ENCODE data around the gene NOP58. TPM values are rescaled to one million over a fixed set of nuclear protein-coding genes. Genes with fewer than 3 reads are reported as not detected.
"Not testable (repeated sequence)": the region's sequence is repeated elsewhere in the genome, so short reads cannot be mapped to it uniquely, and the experiment has no call there.

NOP58 gene
- total and polyA plus RNA-seq, 2 experiments from 2014 or later, result 49.3 to 68.1 TPM

DNA sequence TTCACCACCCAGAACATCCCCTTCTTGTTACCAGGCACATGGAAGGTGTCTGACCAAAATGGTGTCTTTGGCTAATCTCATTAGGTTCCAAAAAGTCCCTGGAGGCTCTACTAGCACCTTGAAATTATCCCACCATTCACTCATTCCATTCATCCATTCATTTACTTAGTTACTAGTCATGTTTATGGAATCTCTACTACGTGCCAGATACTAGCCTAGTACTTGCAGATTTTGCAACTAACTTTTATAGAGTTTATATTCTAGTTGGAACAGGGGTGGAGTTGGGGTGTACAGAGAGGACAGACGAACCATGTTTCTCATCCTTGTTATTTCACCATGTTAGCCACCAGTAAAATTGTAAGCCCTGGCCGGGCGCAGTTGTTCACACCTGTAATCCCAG lies 4.0 kb upstream of the NOP58 start:
- H3K4me1 ChIP-seq (ENCODE audit: insufficient read depth), result no peaks in the 10 kb centered on the region
- peak overlapping the region; percentile 3; the same call in 1 of the 2 replicates for H2AFZ ChIP-seq
- 53 to 57% methylated on average over 4 of the region's 4 CpGs for WGBS, 2 experiments (ENCODE audit: low coverage in 1 of 2, low lambda C conversion rate in 2 of 2, missing lambda C conversion rate in 2 of 2)
- no peak overlapping the region for H3K9ac ChIP-seq
- DNase-seq, result peak; percentile 72
- no peaks in the 10 kb centered on the region for H3K9me2 ChIP-seq (ENCODE audit: insufficient read depth)
- peak overlapping the region; percentile 1 for H3K4me2 ChIP-seq (ENCODE audit: unreplicated experiment)
- H3K36me3 ChIP-seq (ENCODE audit: low read depth), result no peaks in the 10 kb centered on the region
- no peaks in the 10 kb centered on the region for H3K9me3 ChIP-seq (ENCODE audit: low read depth)
- TF ChIP-seq EZH2phosphoT487 (IDR thresholded peaks at IDR 0.05; ENCODE audit: insufficient read depth, low read depth), result no peak
- TF ChIP-seq EZH2 (IDR thresholded peaks at IDR 0.05; ENCODE audit: insufficient read depth, poor library complexity, severe bottlenecking), result no peak
- H3K27me3 ChIP-seq (replicated peaks; ENCODE audit: insufficient read depth), result no peaks in the 10 kb centered on the region
- H4K20me1 ChIP-seq (ENCODE audit: insufficient read depth), result no peaks in the 10 kb centered on the region; the same call in 1 of the 2 replicates
- no peak overlapping the region for H3K4me3 ChIP-seq
- peaks cover 9% of the 10 kb centered on the region; the same call in 1 of the 2 replicates for H3F3A ChIP-seq (ENCODE audit: insufficient read depth)
- in situ Hi-C loops (cut with MboI), result no loop called here
- H3K79me2 ChIP-seq (ENCODE audit: insufficient read depth), result peaks cover 9% of the 10 kb centered on the region
- H3K27ac ChIP-seq, result no peak overlapping the region

DNA sequence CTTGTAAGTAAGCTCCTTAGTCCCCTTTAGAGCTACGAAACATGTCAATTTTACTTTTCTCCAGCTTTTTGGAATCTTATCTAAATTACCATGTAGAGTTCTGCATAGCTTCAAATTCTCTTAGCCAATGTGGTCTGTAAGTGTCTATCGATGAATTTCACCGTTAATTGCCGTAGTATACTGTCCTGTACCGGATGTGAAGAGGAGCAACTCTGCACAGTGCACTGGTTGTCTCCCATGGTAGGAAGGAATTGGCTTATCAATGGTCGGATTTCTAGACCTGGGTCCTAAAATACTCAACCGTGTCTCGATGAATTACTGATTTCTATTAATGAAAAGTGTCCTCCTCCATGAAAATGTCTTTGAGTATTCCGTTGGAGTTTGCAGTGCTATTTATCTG lies 1.9 kb downstream of the NOP58 start:
- H3K9ac ChIP-seq, result peak overlapping the region; percentile 93
- no peaks in the 10 kb centered on the region for H3K27me3 ChIP-seq (replicated peaks; ENCODE audit: insufficient read depth)
- H3K9me2 ChIP-seq (ENCODE audit: insufficient read depth), result no peaks in the 10 kb centered on the region
- no peaks in the 10 kb centered on the region for H3K36me3 ChIP-seq (ENCODE audit: low read depth)
- no peaks in the 10 kb centered on the region for H3K9me3 ChIP-seq (ENCODE audit: low read depth)
- H3K27ac ChIP-seq, result peak overlapping the region; percentile 96
- H4K20me1 ChIP-seq (ENCODE audit: insufficient read depth), result peaks cover 25% of the 10 kb centered on the region
- in situ Hi-C loops (cut with MboI), result no loop called here
- peak; percentile 48 for DNase-seq
- H3K4me2 ChIP-seq (ENCODE audit: unreplicated experiment), result peak overlapping the region; percentile 98
- H2AFZ ChIP-seq, result no peak overlapping the region
- peaks cover 69% of the 10 kb centered on the region for H3K79me2 ChIP-seq (ENCODE audit: insufficient read depth)
- TF ChIP-seq EZH2 (IDR thresholded peaks at IDR 0.05; ENCODE audit: insufficient read depth, poor library complexity, severe bottlenecking) (no peak), EZH2phosphoT487 (IDR thresholded peaks at IDR 0.05; ENCODE audit: insufficient read depth, low read depth) (no peak)
- peaks cover 22% of the 10 kb centered on the region for H3F3A ChIP-seq (ENCODE audit: insufficient read depth)
- H3K4me3 ChIP-seq, result peak overlapping the region; percentile 92
- H3K4me1 ChIP-seq (ENCODE audit: insufficient read depth), result peaks cover 10% of the 10 kb centered on the region; the same call in 1 of the 2 replicates
- 10 to 14% methylated on average over 9 of the region's 9 CpGs for WGBS, 2 experiments (ENCODE audit: low coverage in 1 of 2, low lambda C conversion rate in 2 of 2, missing lambda C conversion rate in 2 of 2)

DNA sequence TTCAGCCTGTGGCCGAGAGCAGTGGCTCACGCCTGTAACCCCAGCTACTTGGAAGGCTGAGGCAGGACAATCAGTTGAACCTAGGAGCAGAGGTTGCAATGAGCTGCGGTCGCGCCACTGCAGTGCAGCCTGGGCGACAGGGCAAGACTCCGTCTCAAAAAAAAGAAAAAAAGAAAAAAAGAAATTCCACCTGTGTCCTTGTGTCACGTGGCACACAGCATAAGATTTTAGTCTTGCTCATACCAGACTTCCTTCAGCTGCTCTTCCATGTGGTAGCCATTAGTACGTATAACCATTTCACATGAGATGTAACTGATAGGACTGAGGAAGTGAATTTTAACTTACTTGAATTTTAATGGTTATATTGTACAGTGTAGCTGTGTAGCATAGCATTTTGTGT lies 4.0 kb downstream of the NOP58 start:
- Histone ChIP-seq H3K9ac (no peak overlapping the region), H3K79me2 (ENCODE audit: insufficient read depth) (peaks cover 90% of the 10 kb centered on the region), H3K27me3 (replicated peaks; ENCODE audit: insufficient read depth) (no peaks in the 10 kb centered on the region), H3K4me3 (no peak overlapping the region), H3K9me3 (ENCODE audit: low read depth) (no peaks in the 10 kb centered on the region), H3K4me1 (ENCODE audit: insufficient read depth) (peaks cover 16% of the 10 kb centered on the region; the same call in 1 of the 2 replicates), H3F3A (ENCODE audit: insufficient read depth) (peaks cover 29% of the 10 kb centered on the region), H3K9me2 (ENCODE audit: insufficient read depth) (no peaks in the 10 kb centered on the region), H3K4me2 (ENCODE audit: unreplicated experiment) (no peak overlapping the region), H4K20me1 (ENCODE audit: insufficient read depth) (peaks cover 30% of the 10 kb centered on the region), H3K36me3 (ENCODE audit: low read depth) (no peaks in the 10 kb centered on the region), H2AFZ (no peak overlapping the region), H3K27ac (no peak overlapping the region)
- 62 to 66% methylated on average over 9 of the region's 9 CpGs for WGBS, 2 experiments (ENCODE audit: low coverage in 1 of 2, low lambda C conversion rate in 2 of 2, missing lambda C conversion rate in 2 of 2)
- DNase-seq, result peak; percentile 23
- in situ Hi-C loops (cut with MboI), result no loop called here
- TF ChIP-seq EZH2phosphoT487 (IDR thresholded peaks at IDR 0.05; ENCODE audit: insufficient read depth, low read depth) (no peak), EZH2 (IDR thresholded peaks at IDR 0.05; ENCODE audit: insufficient read depth, poor library complexity, severe bottlenecking) (no peak)

DNA sequence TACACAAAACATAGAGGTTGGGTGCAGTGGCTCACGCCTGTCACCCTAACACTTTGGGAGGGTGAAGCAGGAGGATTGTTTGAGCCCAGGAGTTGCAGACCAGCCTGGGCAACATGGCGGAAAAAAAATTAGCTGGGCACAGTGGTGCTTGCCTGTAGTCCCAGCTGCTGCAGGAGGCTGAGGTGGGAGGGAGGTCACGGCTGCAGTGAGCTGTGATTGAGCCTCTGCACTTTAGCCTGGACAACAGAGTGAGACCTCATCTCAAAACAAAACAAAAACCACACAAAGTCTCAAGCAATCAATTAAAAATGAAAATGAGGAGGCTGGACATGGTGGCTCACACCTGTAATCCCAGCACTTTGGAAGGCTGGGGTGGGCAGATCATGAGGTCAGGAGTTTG lies 4.9 kb downstream of the NOP58 start:
- Histone ChIP-seq H4K20me1 (ENCODE audit: insufficient read depth) (peaks cover 30% of the 10 kb centered on the region), H3K4me2 (ENCODE audit: unreplicated experiment) (no peak overlapping the region), H3F3A (ENCODE audit: insufficient read depth) (peaks cover 36% of the 10 kb centered on the region), H3K4me3 (no peak overlapping the region), H3K27me3 (replicated peaks; ENCODE audit: insufficient read depth) (no peaks in the 10 kb centered on the region), H3K9me2 (ENCODE audit: insufficient read depth) (no peaks in the 10 kb centered on the region), H3K27ac (no peak overlapping the region), H3K36me3 (ENCODE audit: low read depth) (no peaks in the 10 kb centered on the region), H2AFZ (no peak overlapping the region), H3K4me1 (ENCODE audit: insufficient read depth) (peaks cover 16% of the 10 kb centered on the region; the same call in 1 of the 2 replicates), H3K79me2 (ENCODE audit: insufficient read depth) (peaks cover 99% of the 10 kb centered on the region), H3K9me3 (ENCODE audit: low read depth) (no peaks in the 10 kb centered on the region), H3K9ac (no peak overlapping the region)
- in situ Hi-C loops (cut with MboI), result no loop called here
- no peak for DNase-seq
- 97 to 100% methylated on average over 3 of the region's 3 CpGs for WGBS, 2 experiments (ENCODE audit: low coverage in 1 of 2, low lambda C conversion rate in 2 of 2, missing lambda C conversion rate in 2 of 2)
- TF ChIP-seq EZH2 (IDR thresholded peaks at IDR 0.05; ENCODE audit: insufficient read depth, poor library complexity, severe bottlenecking) (no peak), EZH2phosphoT487 (IDR thresholded peaks at IDR 0.05; ENCODE audit: insufficient read depth, low read depth) (no peak)

DNA sequence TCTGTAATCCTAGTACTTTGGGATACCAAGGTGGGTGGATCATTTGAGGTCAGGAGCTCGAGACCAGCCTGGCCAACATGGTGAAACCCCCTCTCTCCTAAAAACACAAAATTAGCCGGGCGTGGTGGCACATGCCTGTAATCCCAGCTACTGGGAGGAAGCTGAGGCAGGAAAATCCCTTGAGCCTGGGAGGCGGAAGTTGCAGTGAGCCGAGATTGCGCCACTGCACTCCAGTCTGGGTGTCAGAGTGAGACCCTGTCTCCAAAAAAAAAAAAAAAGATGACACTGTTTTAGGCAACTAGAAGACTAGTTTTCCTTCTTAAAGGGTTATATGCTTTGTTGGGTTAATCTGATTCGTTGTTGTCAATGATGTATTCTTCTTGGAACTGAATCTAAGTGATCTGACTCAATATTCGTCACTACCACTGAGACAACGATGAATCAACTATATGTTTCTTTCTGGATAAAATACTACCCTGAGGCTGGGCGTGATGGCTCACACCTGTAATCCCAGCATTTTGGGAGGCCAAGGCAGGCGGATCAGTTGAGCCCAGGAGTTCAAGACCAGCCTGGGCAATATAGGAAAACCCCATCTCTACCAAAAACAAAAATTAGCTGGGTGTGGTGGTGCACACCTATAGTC lies 10.6 kb downstream of the NOP58 start:
- H3K9me3 ChIP-seq (ENCODE audit: low read depth); H3K9me2 ChIP-seq (ENCODE audit: insufficient read depth); in situ Hi-C loops (cut with MboI); H3K4me3 ChIP-seq; H3K27me3 ChIP-seq (replicated peaks; ENCODE audit: insufficient read depth); H2AFZ ChIP-seq; H3K4me2 ChIP-seq (ENCODE audit: unreplicated experiment): not testable (repeated sequence)
- Histone ChIP-seq H4K20me1 (ENCODE audit: insufficient read depth) (peaks cover 17% of the 10 kb centered on the region), H3K9ac (0 out of 2 replicates have a peak overlapping the region, but pooled peaks have one; percentile 13), H3K36me3 (ENCODE audit: low read depth) (peaks cover 23% of the 10 kb centered on the region; the same call in 1 of the 2 replicates), H3K79me2 (ENCODE audit: insufficient read depth) (peaks cover 100% of the 10 kb centered on the region), H3F3A (ENCODE audit: insufficient read depth) (peaks cover 49% of the 10 kb centered on the region), H3K27ac (peak overlapping the region; percentile 66), H3K4me1 (ENCODE audit: insufficient read depth) (peaks cover 42% of the 10 kb centered on the region)
- DNase-seq, result peak; percentile 88
- 24 to 25% methylated on average over 11 of the region's 11 CpGs for WGBS, 2 experiments (ENCODE audit: low coverage in 1 of 2, low lambda C conversion rate in 2 of 2, missing lambda C conversion rate in 2 of 2)
